Ascending aorta (tissue), 2 donors: ENCODE data around the gene PTPRN2. TPM values are rescaled to one million over a fixed set of nuclear protein-coding genes. Genes with fewer than 3 reads are reported as not detected.
"Not testable (repeated sequence)": the region's sequence is repeated elsewhere in the genome, so short reads cannot be mapped to it uniquely, and the experiment has no call there.

Experiments used
- DNase-seq, 2 donors: peaks; one replicate each; pipeline ENCODE4 v3.0.0-alpha.2; 2019; ENCODE audit warnings: low spot score in 2 of 2
- H3K27ac ChIP-seq, 2 donors: fragments of 200-600 bp; sonication (generic); one replicate each; pipeline ENCODE4 v1.5.1; 2016 to 2017; ENCODE audit warnings: mild to moderate bottlenecking in 1 of 2
- H3K27me3 ChIP-seq: fragments of 200-600 bp; sonication (generic); one replicate; pipeline ENCODE4 v1.5.1; 2017
- H3K36me3 ChIP-seq, 2 donors: fragments of 200-600 bp; sonication (generic); one replicate each; pipeline ENCODE4 v1.5.1; 2016
- H3K4me1 ChIP-seq, 2 donors: fragments of 200-600 bp; sonication (generic); one replicate each; pipeline ENCODE4 v1.5.1; 2016 to 2017; ENCODE audit warnings: mild to moderate bottlenecking in 1 of 2
- H3K4me3 ChIP-seq, 2 donors: fragments of 200-600 bp; sonication (generic); one replicate each; pipeline ENCODE4 v1.5.1; 2016 to 2017; ENCODE audit warnings: mild to moderate bottlenecking in 1 of 2
- H3K9me3 ChIP-seq, 2 donors: fragments of 200-600 bp; sonication (generic); one replicate each; pipeline ENCODE4 v1.5.1; 2016
- intact Hi-C: fragments of 100-400 bp; cut with DNase I; formaldehyde crosslinking; loops from one replicate; pipeline ENCODE4 v1.15.1; 2023
- total RNA-seq: library from RNA; depleted of rRNA; stranded (reverse); fragments of >200 nt; gene quantifications from one replicate; pipeline ENCODE4 v1.1.0, GENCODE V29; 2016
- TF ChIP-seq, protein P1 (sequence below), 3 experiments: fragments of 200-600 bp in 2 of 3; fragments of 450-650 bp in 1 of 3; sonication (generic) in 2 of 3; IDR thresholded peaks; one replicate each; pipeline ENCODE4 v1.5.1; 2016 to 2019; ENCODE audit warnings: antibody characterized with exemption in 3 of 3, mild to moderate bottlenecking in 1 of 3, moderate library complexity in 1 of 3

PTPRN2 gene
- total RNA-seq, 1 donor from 2014 or later: 7.3 TPM

DNA sequence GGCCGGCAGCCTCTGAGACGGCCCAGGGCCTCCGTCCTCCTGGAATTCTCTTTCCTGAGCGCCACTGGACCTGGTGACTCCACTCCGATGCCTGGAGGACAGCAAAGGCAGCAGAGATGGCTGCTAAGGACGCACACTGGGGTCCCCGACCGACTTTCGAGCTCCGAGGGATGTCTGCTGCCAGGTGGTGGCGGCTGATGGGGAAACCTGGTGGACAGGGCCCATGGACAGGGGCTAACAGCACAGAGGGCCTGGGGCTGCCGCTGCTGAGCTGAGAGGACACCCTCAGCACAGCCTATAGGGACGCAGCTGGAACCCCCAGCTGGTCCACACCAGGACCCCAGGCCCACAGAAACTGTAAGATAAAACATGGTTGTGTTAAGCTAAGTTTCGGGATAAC is 884.5 kb downstream of the PTPRN2 start:
- peak in 1 of 2 donors; percentile 18 for DNase-seq
- TF ChIP-seq, protein P1, sequence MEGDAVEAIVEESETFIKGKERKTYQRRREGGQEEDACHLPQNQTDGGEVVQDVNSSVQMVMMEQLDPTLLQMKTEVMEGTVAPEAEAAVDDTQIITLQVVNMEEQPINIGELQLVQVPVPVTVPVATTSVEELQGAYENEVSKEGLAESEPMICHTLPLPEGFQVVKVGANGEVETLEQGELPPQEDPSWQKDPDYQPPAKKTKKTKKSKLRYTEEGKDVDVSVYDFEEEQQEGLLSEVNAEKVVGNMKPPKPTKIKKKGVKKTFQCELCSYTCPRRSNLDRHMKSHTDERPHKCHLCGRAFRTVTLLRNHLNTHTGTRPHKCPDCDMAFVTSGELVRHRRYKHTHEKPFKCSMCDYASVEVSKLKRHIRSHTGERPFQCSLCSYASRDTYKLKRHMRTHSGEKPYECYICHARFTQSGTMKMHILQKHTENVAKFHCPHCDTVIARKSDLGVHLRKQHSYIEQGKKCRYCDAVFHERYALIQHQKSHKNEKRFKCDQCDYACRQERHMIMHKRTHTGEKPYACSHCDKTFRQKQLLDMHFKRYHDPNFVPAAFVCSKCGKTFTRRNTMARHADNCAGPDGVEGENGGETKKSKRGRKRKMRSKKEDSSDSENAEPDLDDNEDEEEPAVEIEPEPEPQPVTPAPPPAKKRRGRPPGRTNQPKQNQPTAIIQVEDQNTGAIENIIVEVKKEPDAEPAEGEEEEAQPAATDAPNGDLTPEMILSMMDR (IDR thresholded peaks at IDR 0.05): no peak
- intact Hi-C loops: no loop called here
- Histone ChIP-seq H3K9me3 (no peaks in the 10 kb centered on the region), H3K27ac (no peak overlapping the region), H3K4me3 (no peak overlapping the region), H3K4me1 (no peaks in the 10 kb centered on the region), H3K36me3 (no peaks in the 10 kb centered on the region), H3K27me3 (no peaks in the 10 kb centered on the region)

DNA sequence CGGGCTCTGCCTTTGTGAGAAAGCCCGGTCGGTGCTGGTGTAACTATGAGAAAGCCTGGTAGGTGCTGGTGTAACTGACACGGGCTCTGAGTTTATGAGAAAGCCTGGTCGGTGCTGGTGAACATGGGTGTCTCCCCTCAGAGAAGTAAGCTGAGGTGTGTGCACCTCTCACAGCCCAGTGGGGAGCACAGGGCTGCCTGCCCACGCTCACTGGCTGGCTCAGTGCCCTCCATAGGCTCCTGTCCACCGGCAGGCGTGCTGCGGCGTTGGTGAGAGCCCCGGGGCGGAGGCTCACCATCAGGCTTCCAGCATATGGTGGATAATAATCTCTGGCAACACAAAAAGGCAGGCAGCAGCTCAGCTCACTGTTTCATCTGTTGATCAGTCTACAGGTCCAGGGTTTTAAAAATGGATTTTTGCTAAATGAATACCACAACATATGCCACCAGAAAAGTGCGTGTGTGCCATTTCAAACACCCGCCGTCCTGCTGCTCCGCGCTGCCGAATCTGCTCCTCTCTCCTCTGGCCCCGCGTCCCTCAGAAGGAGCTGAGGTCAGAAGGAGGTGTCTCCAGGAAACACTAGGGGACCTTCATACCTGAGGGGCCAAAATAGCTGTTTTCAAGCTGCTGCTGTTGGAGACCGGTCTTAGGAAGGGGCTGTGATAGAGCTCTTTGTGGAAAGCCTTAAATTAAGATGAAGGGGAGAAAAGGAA is 885.2 kb downstream of the PTPRN2 start:
- no peak overlapping the region for H3K4me3 ChIP-seq
- H3K4me1 ChIP-seq: no peaks in the 10 kb centered on the region
- DNase-seq: peak in 1 of 2 donors; percentile 53
- TF ChIP-seq, protein P1 (IDR thresholded peaks at IDR 0.05): no peak
- intact Hi-C loops: no loop called here
- H3K27ac ChIP-seq: no peak overlapping the region
- no peaks in the 10 kb centered on the region for H3K27me3 ChIP-seq
- no peaks in the 10 kb centered on the region for H3K9me3 ChIP-seq
- no peaks in the 10 kb centered on the region for H3K36me3 ChIP-seq

GRCh38 chr7:157701395-157702180 is 886.0 kb downstream of the PTPRN2 start:
- H3K9me3 ChIP-seq, H3K27me3 ChIP-seq, intact Hi-C loops, H3K4me1 ChIP-seq, H3K27ac ChIP-seq, H3K36me3 ChIP-seq, H3K4me3 ChIP-seq: not testable (repeated sequence)
- peak in 1 of 2 donors; percentile 27 for DNase-seq

GRCh38 chr7:157700231-157701005 is 887.2 kb downstream of the PTPRN2 start:
- peak in 1 of 2 donors; percentile 58 for DNase-seq
- H3K36me3 ChIP-seq: no peaks in the 10 kb centered on the region
- no peaks in the 10 kb centered on the region for H3K27me3 ChIP-seq

DNA sequence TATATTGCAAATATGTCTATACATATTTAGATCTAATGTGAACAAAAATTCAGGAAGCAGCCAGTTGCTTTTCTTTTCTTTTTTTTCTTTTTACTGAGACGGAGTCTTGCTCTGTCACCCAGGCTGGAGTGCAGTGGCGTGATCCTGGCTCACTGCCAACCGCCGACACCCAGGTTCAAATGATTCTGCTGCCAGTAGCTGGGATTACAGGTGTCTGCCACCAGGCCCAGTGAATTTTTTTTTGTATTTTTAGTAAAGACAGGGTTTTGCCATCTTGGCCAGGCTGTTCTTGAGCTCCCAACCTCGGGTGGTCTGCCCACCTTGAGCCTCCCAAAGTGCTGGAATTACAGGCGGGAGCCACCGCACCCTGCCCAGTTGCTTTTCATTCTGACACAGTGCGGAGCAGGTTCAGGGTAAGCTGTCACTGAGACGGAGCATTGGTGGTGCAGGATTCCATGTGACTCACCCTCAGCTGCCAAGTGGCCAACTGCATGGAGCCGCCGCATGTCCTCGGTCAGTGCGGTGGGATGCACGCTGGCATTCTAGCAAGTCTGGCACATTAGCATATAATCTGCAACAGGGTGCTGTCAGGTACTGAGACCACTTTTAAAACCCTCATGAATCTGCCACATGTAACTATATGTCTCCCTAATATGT is 888.1 kb downstream of the PTPRN2 start:
- TF ChIP-seq, protein P1 (IDR thresholded peaks at IDR 0.05): no peak
- H3K4me1 ChIP-seq: no peaks in the 10 kb centered on the region
- H3K4me3 ChIP-seq: no peak overlapping the region
- no peak overlapping the region for H3K27ac ChIP-seq
- no peaks in the 10 kb centered on the region for H3K9me3 ChIP-seq
- H3K27me3 ChIP-seq: no peaks in the 10 kb centered on the region
- peak in 1 of 2 donors; percentile 25 for DNase-seq
- intact Hi-C loops: no loop called here
- H3K36me3 ChIP-seq: no peaks in the 10 kb centered on the region

More at GRCh38 chr7:157700231-157701005, 887.2 kb downstream of the PTPRN2 start:
- Histone ChIP-seq H3K4me3 (no peak overlapping the region), H3K9me3 (no peaks in the 10 kb centered on the region), H3K4me1 (no peaks in the 10 kb centered on the region), H3K27ac (no peak overlapping the region)
- intact Hi-C loops: no loop called here
- TF ChIP-seq, protein P1 (IDR thresholded peaks at IDR 0.05): no peak

- not testable (repeated sequence) for H3K27me3 ChIP-seq
Observed at GRCh38 chr7:157697287-157697686, 890.3 kb downstream of the PTPRN2 start.

GRCh38 chr7:157695609-157696008 is 892.0 kb downstream of the PTPRN2 start:
- DNase-seq, H3K36me3 ChIP-seq, H3K27me3 ChIP-seq, H3K4me3 ChIP-seq, H3K27ac ChIP-seq, H3K9me3 ChIP-seq, H3K4me1 ChIP-seq, intact Hi-C loops: not testable (repeated sequence)

More at GRCh38 chr7:157697287-157697686, 890.3 kb downstream of the PTPRN2 start:
- H3K27ac ChIP-seq, H3K9me3 ChIP-seq, H3K36me3 ChIP-seq, DNase-seq, intact Hi-C loops, H3K4me3 ChIP-seq, H3K4me1 ChIP-seq: not testable (repeated sequence)
